Prostate gland (tissue), 2 donors: ENCODE measurements around the gene USP25. TPM values are rescaled to one million over a fixed set of nuclear protein-coding genes. Genes with fewer than 3 reads are reported as not detected.

Experiments
- DNase-seq: peaks from one replicate; pipeline ENCODE4 v3.0.0-alpha.2; 2019; ENCODE audit warnings: low spot score
- H3K27ac ChIP-seq, 2 donors: fragments of 200-600 bp; sonication (generic); 2 replicates each; pipeline ENCODE4 v1.5.1; 2017 to 2019
- H3K27me3 ChIP-seq: fragments of 200-600 bp; sonication (generic); replicated peaks from 2 replicates; pipeline ENCODE4 v1.5.1; 2019; ENCODE audit not compliant: insufficient read depth
- H3K36me3 ChIP-seq, 2 donors: fragments of 200-600 bp; sonication (generic); 1 replicate in 1 of 2; 2 replicates in 1 of 2; pipeline versions ENCODE4 v1.5.1 to v1.8.1; 2017 to 2019
- H3K4me1 ChIP-seq: fragments of 200-600 bp; sonication (generic); replicated peaks from 2 replicates; pipeline ENCODE4 v1.5.1; 2019
- H3K4me3 ChIP-seq, 2 donors: fragments of 200-600 bp; sonication (generic); 2 replicates each; pipeline ENCODE4 v1.5.1; 2017 to 2019
- H3K9me3 ChIP-seq: fragments of 200-600 bp; sonication (generic); 2 replicates; pipeline ENCODE4 v1.5.1; 2017
- POLR2A ChIP-seq: fragments of 450-650 bp; IDR thresholded peaks from one replicate; pipeline ENCODE4 v1.6.1; 2016; ENCODE audit warnings: antibody characterized with exemption, mild to moderate bottlenecking
- POLR2AphosphoS5 ChIP-seq: sonication (generic); formaldehyde crosslinking; IDR thresholded peaks from one replicate; pipeline ENCODE4 v1.6.1; 2017; ENCODE audit warnings: antibody characterized with exemption
- WGBS: methylation state at CpG from one replicate; pipeline ENCODE4 v1.1.5; 2018; 5-methylcytosine and 5-hydroxymethylcytosine counted together
- intact Hi-C: fragments of 100-400 bp; cut with DNase I; formaldehyde crosslinking; loops from one replicate; pipeline ENCODE4 v1.14.2; 2022
- total RNA-seq, 2 donors: library from RNA; depleted of rRNA; stranded (reverse); fragments of >200 nt; gene quantifications; one replicate each; pipeline ENCODE4 v1.1.0, GENCODE V29; 2016
- TF ChIP-seq, protein P1 (sequence below), 4 experiments: fragments of 200-600 bp in 2 of 4; fragments of 450-650 bp in 2 of 4; sonication (generic) in 2 of 4; IDR thresholded peaks; 1 replicate in 3 of 4; 2 replicates in 1 of 4; pipeline ENCODE4 v1.5.1; 2016 to 2019; ENCODE audit warnings: antibody characterized with exemption in 4 of 4, mild to moderate bottlenecking in 2 of 4, moderate library complexity in 2 of 4

USP25 gene
- total RNA-seq, 2 donors from 2014 or later = 30.4 to 49.3 TPM

DNA sequence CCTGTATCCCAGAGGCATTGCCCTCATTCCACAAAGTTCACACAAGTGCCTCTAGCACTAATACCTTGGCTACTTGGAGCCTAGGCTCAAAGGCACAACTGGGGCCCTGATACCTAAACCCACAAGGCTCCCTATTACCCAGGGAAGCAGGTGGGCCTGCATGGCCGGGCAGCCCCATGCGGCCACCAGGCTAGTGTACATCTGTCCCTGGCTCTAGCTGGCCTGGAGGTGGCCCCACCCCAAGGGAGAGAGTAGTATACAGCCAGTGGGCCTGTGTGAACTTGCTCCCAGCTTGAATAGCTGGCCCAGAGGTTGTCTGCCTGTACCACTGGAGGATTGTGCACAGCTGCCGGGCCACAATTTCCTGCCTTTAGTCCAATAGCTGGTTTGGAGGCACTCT, 52.2 kb downstream of the USP25 start:
- Histone ChIP-seq H3K36me3 (peaks cover 0 to 7% of the 10 kb centered on the region in 2 donors), H3K27me3 (no peaks in the 10 kb centered on the region), H3K27ac (no peak overlapping the region), H3K4me3 (no peak overlapping the region), H3K4me1 (no peaks in the 10 kb centered on the region), H3K9me3 (no peaks in the 10 kb centered on the region)
- no peak for DNase-seq
- 100% methylated on average over 2 of the region's 3 CpGs for WGBS
- intact Hi-C loops = no loop called here
- TF ChIP-seq POLR2A (no peak), POLR2AphosphoS5 (no peak)
- TF ChIP-seq, protein P1, sequence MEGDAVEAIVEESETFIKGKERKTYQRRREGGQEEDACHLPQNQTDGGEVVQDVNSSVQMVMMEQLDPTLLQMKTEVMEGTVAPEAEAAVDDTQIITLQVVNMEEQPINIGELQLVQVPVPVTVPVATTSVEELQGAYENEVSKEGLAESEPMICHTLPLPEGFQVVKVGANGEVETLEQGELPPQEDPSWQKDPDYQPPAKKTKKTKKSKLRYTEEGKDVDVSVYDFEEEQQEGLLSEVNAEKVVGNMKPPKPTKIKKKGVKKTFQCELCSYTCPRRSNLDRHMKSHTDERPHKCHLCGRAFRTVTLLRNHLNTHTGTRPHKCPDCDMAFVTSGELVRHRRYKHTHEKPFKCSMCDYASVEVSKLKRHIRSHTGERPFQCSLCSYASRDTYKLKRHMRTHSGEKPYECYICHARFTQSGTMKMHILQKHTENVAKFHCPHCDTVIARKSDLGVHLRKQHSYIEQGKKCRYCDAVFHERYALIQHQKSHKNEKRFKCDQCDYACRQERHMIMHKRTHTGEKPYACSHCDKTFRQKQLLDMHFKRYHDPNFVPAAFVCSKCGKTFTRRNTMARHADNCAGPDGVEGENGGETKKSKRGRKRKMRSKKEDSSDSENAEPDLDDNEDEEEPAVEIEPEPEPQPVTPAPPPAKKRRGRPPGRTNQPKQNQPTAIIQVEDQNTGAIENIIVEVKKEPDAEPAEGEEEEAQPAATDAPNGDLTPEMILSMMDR (IDR thresholded peaks at IDR 0.05) = no peak

DNA sequence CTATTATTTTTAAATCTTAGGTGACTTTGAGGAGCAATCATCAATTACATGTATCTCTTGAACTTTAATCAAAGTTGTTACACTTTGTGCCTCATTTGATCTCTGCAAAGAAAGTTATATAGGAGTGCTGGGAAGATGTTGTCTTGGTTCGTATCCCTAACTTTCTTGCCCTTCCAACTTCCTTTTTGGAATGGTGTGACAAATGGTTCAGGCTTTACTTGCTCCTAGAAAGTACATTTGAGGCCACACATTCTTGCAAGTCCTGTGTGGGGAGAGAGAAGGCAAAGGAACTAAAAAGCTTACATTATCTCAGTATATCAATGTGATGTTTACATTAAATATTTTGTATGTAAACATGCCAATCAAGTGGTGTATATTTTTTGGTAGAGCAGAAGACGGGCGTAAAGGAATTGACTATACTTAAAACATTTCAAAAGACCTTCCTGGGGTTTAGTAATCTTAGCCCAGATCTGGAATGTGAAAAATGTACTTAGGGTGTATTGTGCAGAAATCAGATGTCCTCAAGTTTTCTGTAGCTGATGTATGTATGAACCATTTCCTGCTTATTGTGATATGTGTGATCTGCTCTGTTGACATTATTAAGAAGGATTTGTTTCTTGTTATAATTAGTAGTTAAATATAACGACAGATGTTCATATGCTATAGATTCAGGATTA, 59.2 kb downstream of the USP25 start:
- WGBS = 67% methylated on average over 4 of the region's 4 CpGs
- intact Hi-C loops = no loop called here
- Histone ChIP-seq H3K9me3 (no peaks in the 10 kb centered on the region), H3K27ac (no peak overlapping the region), H3K27me3 (no peaks in the 10 kb centered on the region), H3K36me3 (no peaks in the 10 kb centered on the region), H3K4me3 (no peak overlapping the region), H3K4me1 (no peaks in the 10 kb centered on the region)
- TF ChIP-seq POLR2AphosphoS5 = no peak
- TF ChIP-seq, protein P1 (IDR thresholded peaks at IDR 0.05) = no peak
- TF ChIP-seq POLR2A = no peak
- DNase-seq = no peak

GRCh38 chr21:15793109-15793508, 63.3 kb downstream of the USP25 start:
- Histone ChIP-seq H3K9me3 (no peaks in the 10 kb centered on the region), H3K4me3 (no peak overlapping the region), H3K4me1 (no peaks in the 10 kb centered on the region), H3K36me3 (no peaks in the 10 kb centered on the region), H3K27me3 (no peaks in the 10 kb centered on the region), H3K27ac (no peak overlapping the region)
- DNase-seq = no peak
- TF ChIP-seq, protein P1 (IDR thresholded peaks at IDR 0.05) = no peak
- TF ChIP-seq POLR2A (no peak), POLR2AphosphoS5 (no peak)
- intact Hi-C loops = no loop called here

DNA sequence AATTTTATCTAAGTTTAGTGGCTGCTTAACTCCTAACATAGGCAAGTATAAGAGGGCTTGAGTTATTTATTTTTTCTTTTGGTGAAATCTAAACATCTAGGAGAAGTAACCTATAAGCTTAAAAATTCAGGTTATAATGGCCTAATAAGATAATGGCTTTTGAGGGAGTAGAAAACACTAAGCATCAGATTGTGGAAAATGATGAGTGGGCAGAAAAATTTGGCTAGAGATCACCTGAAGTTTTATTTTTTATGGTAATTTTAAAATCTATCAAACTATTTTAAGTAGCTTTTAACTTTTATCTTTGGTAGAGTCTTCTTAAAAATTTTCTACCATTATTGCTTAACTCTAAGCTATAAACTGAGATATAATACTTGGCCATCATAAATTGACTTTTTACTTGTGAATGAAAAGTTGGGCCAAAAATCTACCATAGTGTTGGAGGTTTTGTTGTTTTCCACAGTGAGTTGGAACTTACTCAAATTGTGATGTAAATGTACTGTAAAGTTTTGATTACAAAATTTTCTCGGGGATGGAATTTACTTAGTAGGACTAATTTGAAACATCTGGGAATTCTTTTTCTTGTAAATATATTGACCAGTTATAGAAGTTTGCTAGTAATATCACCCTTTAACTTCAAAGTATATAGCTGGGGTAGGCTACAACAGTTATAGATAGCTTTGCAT, 63.9 kb downstream of the USP25 start:
- Histone ChIP-seq H3K9me3 (no peaks in the 10 kb centered on the region), H3K4me1 (no peaks in the 10 kb centered on the region), H3K27me3 (no peaks in the 10 kb centered on the region), H3K36me3 (no peaks in the 10 kb centered on the region), H3K4me3 (no peak overlapping the region), H3K27ac (no peak overlapping the region)
- no peak for DNase-seq
- TF ChIP-seq, protein P1 (IDR thresholded peaks at IDR 0.05) = no peak
- TF ChIP-seq POLR2A (no peak), POLR2AphosphoS5 (no peak)
- intact Hi-C loops = no loop called here
- 71% methylated on average over 1 of the region's 1 CpG for WGBS
